ENCODE data around the gene SBNO2. TPM values are rescaled to one million over a fixed set of nuclear protein-coding genes. Genes with fewer than 3 reads are reported as not detected.

Gene SBNO2
- total RNA-seq, 2 donors from 2014 or later, result 14.7 to 17.7 TPM

DNA sequence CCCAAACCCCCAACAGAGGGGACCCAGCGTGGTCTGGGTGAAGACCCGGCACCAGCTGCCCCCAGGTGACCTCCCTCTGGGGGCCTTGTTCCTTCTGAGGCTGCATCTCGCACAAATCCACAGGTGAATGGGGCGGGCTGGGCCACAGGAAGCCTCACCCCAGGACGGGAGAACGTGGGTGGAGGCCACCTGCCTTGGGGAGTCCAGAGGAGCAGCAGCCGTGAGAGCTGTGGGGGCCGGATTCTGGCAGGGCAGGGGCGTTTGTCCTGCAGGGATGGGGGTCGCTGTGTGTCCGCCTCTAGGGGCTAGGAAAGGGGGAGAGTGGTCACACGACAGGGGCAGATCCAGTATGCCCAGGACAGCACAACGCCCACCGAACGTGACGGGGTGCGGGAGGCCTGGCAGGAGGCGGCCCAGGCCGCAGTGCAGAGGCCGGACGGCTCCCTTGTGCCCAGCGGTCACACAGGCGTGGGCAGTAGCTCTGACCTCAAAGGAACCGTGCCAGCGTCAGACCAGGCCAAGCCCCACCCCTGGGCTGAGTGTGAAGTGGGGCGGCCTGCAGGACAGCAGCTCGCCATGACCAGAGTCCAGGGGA, 85.6 kb downstream of the SBNO2 start:
- Histone ChIP-seq H3K4me1 (peaks cover 0 to 18% of the 10 kb centered on the region in 2 donors), H3K9me3 (no peaks in the 10 kb centered on the region), H3K27me3 (no peaks in the 10 kb centered on the region), H3K36me3 (peaks cover 45% of the 10 kb centered on the region), H3K4me3 (no peak overlapping the region), H3K27ac (peak overlapping the region; percentile 16 to 66)
- TF ChIP-seq, protein P1, sequence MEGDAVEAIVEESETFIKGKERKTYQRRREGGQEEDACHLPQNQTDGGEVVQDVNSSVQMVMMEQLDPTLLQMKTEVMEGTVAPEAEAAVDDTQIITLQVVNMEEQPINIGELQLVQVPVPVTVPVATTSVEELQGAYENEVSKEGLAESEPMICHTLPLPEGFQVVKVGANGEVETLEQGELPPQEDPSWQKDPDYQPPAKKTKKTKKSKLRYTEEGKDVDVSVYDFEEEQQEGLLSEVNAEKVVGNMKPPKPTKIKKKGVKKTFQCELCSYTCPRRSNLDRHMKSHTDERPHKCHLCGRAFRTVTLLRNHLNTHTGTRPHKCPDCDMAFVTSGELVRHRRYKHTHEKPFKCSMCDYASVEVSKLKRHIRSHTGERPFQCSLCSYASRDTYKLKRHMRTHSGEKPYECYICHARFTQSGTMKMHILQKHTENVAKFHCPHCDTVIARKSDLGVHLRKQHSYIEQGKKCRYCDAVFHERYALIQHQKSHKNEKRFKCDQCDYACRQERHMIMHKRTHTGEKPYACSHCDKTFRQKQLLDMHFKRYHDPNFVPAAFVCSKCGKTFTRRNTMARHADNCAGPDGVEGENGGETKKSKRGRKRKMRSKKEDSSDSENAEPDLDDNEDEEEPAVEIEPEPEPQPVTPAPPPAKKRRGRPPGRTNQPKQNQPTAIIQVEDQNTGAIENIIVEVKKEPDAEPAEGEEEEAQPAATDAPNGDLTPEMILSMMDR (IDR thresholded peaks at IDR 0.05), result no peak
- peak; percentile 71 for DNase-seq (ENCODE audit: low spot score)

DNA sequence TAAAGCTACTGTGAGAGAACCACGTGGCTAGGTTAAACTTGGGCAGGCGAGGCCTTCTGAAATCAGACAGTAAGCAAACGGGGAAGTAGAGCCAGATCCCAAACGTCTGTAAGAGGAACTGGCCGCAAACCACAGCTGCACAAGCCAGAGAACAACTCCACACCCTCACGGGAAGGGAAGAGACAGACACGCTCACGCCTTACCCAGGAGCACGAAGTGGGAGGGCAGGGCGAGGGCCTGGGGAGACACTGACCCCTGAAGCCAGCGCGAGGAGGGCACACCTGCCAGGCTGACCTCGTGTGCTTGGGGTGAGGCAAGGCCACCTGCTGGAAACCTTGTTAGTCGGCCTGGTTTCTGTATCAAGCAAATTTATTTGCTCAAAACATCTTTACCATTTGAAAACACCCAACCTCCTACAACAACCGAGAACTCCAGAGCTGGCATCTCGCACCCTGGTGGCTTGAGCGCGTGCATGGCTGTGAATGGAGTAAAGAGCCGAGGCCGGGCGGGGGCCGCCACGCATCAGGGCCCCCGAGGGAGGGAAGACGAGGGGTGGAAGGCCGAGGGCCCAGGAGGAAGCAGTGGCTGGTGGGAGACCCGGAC, 86.2 kb downstream of the SBNO2 start:
- Histone ChIP-seq H3K27ac (peak overlapping the region; percentile 16 to 66), H3K27me3 (no peaks in the 10 kb centered on the region), H3K9me3 (no peaks in the 10 kb centered on the region), H3K36me3 (peaks cover 40% of the 10 kb centered on the region), H3K4me3 (no peak overlapping the region), H3K4me1 (peaks cover 0 to 18% of the 10 kb centered on the region in 2 donors)
- TF ChIP-seq, protein P1 (IDR thresholded peaks at IDR 0.05), result no peak
- DNase-seq (ENCODE audit: low spot score), result peak; percentile 82

DNA sequence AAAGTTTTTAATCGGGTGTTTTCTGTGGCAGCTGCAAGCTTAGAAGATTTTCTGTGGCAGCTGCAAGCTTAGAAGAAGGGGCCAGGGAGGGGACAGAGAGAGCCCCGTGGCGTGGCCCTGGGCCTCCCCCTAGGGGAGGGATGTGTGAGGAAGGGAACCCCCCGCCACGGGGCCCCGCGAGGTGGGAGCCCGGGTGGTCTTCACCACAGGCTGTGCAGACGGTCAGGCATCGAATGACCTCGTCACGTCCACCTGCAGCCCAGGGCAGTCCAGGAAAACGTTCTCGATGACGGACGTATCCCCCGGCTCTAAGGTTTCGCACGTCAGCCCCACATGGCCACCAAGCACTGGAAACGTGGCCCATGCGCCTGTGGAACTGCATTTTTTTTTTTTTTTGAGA, 87.5 kb downstream of the SBNO2 start:
- H3K4me1 ChIP-seq, result peaks cover 0 to 31% of the 10 kb centered on the region in 2 donors
- H3K4me3 ChIP-seq, result no peak overlapping the region
- no peaks in the 10 kb centered on the region for H3K27me3 ChIP-seq
- peaks cover 33% of the 10 kb centered on the region for H3K36me3 ChIP-seq
- TF ChIP-seq, protein P1 (IDR thresholded peaks at IDR 0.05), result no peak
- no peak for DNase-seq (ENCODE audit: low spot score)
- H3K9me3 ChIP-seq, result no peaks in the 10 kb centered on the region
- H3K27ac ChIP-seq, result no peak overlapping the region

DNA sequence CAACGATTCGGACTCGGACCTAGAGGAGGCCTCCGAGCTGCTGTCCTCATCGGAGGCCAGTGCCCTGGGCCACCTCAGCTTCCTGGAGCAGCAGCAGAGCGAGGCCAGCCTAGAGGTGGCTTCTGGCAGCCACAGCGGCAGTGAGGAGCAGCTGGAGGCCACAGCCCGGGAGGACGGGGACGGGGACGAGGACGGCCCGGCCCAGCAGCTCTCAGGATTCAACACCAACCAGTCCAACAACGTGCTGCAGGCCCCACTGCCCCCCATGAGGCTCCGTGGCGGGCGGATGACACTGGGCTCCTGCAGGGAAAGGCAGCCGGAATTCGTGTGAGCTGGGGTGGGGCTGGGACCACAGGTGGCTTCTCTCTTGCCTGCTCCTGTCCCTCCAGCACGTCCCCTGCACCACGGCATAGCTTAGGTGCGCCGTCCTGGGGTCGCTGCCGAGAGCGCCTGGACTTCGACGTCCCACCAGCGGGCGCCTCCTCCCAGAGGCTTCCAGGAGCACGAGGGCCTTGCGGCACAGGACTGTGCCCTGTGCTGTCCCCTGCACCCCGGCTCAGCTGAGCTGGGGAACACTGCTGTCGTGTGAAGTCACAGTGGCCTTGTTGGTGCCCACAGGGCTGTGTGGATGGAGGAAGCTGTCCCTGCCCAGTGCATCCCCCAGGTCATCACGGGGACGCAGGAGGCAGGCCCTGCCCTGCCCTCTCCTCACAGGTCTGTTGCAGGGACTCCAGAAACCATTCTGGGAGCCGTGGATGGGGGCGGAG, 88.2 kb downstream of the SBNO2 start:
- no peak for DNase-seq (ENCODE audit: low spot score)
- Histone ChIP-seq H3K9me3 (no peaks in the 10 kb centered on the region), H3K4me1 (peaks cover 0 to 31% of the 10 kb centered on the region in 2 donors), H3K27ac (no peak overlapping the region), H3K27me3 (no peaks in the 10 kb centered on the region), H3K4me3 (no peak overlapping the region), H3K36me3 (peaks cover 26% of the 10 kb centered on the region)
- TF ChIP-seq, protein P1 (IDR thresholded peaks at IDR 0.05), result no peak

DNA sequence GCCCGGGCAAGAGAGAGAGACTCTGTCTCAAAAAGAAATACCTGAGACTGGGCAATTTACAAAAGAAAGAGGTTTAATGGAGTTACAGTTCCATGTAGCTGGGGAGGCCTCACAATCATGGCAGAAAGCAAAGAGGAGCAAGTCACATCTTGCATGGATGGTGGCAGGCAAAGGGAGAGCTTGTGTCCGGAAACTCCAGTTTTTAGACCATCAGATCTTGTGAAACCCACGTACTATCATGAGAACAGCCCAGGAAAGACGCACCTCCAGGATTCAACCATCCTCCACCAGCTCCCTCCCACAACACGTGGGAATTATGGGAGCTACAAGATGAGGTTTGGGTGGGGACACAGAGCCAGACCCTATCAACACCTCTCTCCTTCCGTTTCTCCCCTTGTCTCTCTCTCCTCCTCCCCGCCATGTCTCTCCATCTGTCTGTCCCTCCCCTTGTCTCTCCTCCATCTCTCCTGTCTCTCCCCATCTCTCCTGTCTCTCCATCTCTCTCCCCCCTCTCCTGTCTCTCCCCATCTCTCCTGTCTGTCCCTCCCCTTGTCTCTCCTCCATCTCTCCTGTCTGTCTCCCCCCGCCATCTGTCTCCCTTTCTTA, 88.9 kb downstream of the SBNO2 start:
- H3K27me3 ChIP-seq, result no peaks in the 10 kb centered on the region
- H3K27ac ChIP-seq, result no peak overlapping the region
- peaks cover 0 to 31% of the 10 kb centered on the region in 2 donors for H3K4me1 ChIP-seq
- TF ChIP-seq, protein P1 (IDR thresholded peaks at IDR 0.05), result no peak
- peaks cover 19% of the 10 kb centered on the region for H3K36me3 ChIP-seq
- no peaks in the 10 kb centered on the region for H3K9me3 ChIP-seq
- no peak for DNase-seq (ENCODE audit: low spot score)
- no peak overlapping the region for H3K4me3 ChIP-seq
